Gastroesophageal sphincter (tissue), 4 donors: Measurements from ENCODE around the gene DCTPP1. TPM values are rescaled to one million over a fixed set of nuclear protein-coding genes. Genes with fewer than 3 reads are reported as not detected.

Experiments
- ATAC-seq: fragments of 150-250 bp; one replicate; pipeline ENCODE4 v1.9.1; 2016; ENCODE audit warnings: mild to moderate bottlenecking, moderate library complexity
- H3K27ac ChIP-seq, 4 donors: fragments of 200-600 bp; sonication (generic) in 3 of 4; 1 replicate in 3 of 4; 2 replicates in 1 of 4; pipeline ENCODE4 v1.5.1; 2016 to 2019
- H3K27me3 ChIP-seq: fragments of 200-600 bp; sonication (generic); one replicate; pipeline ENCODE4 v1.5.1; 2019
- H3K36me3 ChIP-seq, 2 donors: fragments of 200-600 bp; sonication (generic); one replicate each; pipeline ENCODE4 v1.5.1; 2019; ENCODE audit warnings: control low read depth in 1 of 2
- H3K4me1 ChIP-seq, 3 donors: fragments of 200-600 bp; sonication (generic); 1 replicate in 2 of 3; 2 replicates in 1 of 3; pipeline ENCODE4 v1.5.1; 2016 to 2019; ENCODE audit warnings: control low read depth in 2 of 3
- H3K4me3 ChIP-seq, 2 donors: fragments of 200-600 bp; sonication (generic); one replicate each; pipeline ENCODE4 v1.5.1; 2019; ENCODE audit warnings: mild to moderate bottlenecking in 1 of 2, moderate library complexity in 1 of 2
- H3K9me3 ChIP-seq, 3 donors: fragments of 200-600 bp; sonication (generic); one replicate each; pipeline ENCODE4 v1.5.1; 2017 to 2019; ENCODE audit warnings: control low read depth in 2 of 3
- EP300 ChIP-seq: sonication (generic); formaldehyde crosslinking; IDR thresholded peaks from one replicate; pipeline ENCODE4 v1.6.1; 2017; ENCODE audit warnings: antibody characterized with exemption, mild to moderate bottlenecking
- POLR2A ChIP-seq, 2 donors: fragments of 450-650 bp; IDR thresholded peaks; one replicate each; pipeline ENCODE4 v1.6.1; 2017; ENCODE audit warnings: antibody characterized with exemption in 2 of 2, mild to moderate bottlenecking in 2 of 2, moderate library complexity in 1 of 2
- POLR2AphosphoS5 ChIP-seq: sonication (generic); formaldehyde crosslinking; IDR thresholded peaks from one replicate; pipeline ENCODE4 v1.6.1; 2017; ENCODE audit warnings: antibody characterized with exemption
- WGBS, 2 donors: methylation state at CpG; one replicate each; pipeline ENCODE4 v1.1.5; 2018; ENCODE audit warnings: low coverage in 1 of 2; 5-methylcytosine and 5-hydroxymethylcytosine counted together
- total RNA-seq, 4 donors: library from RNA; depleted of rRNA; stranded (reverse); fragments of >200 nt; gene quantifications; one replicate each; pipeline ENCODE4 v1.1.0, GENCODE V29; 2016
- TF ChIP-seq, protein P1 (sequence below), 4 experiments: fragments of 200-600 bp in 2 of 4; fragments of 450-650 bp in 2 of 4; sonication (generic) in 1 of 4; IDR thresholded peaks; one replicate each; pipeline ENCODE4 v1.5.1; 2017 to 2019; ENCODE audit warnings: antibody characterized with exemption in 4 of 4, mild to moderate bottlenecking in 2 of 4, moderate library complexity in 2 of 4

The DCTPP1 gene
- total RNA-seq, 4 donors from 2014 or later = 10.9 to 17.4 (median 13.8) TPM

GRCh38 chr16:30418350-30419181, 11.3 kb downstream of the DCTPP1 start:
- Histone ChIP-seq H3K27ac (peak overlapping the region; percentile 19 to 93 (median 88)), H3K27me3 (no peaks in the 10 kb centered on the region), H3K4me1 (peaks cover 0 to 23% (median 3%) of the 10 kb centered on the region in 3 donors), H3K4me3 (peak overlapping the region; percentile 24 to 69), H3K9me3 (no peaks in the 10 kb centered on the region), H3K36me3 (peaks cover 0 to 39% of the 10 kb centered on the region in 2 donors)
- no peak for ATAC-seq
- WGBS, 2 donors = 60 to 85% methylated on average over 2 to 12 of the region's 31 CpGs
- TF ChIP-seq EP300 (no peak), POLR2AphosphoS5 (no peak), POLR2A (IDR thresholded peaks at IDR 0.05) (no peak)
- TF ChIP-seq, protein P1, sequence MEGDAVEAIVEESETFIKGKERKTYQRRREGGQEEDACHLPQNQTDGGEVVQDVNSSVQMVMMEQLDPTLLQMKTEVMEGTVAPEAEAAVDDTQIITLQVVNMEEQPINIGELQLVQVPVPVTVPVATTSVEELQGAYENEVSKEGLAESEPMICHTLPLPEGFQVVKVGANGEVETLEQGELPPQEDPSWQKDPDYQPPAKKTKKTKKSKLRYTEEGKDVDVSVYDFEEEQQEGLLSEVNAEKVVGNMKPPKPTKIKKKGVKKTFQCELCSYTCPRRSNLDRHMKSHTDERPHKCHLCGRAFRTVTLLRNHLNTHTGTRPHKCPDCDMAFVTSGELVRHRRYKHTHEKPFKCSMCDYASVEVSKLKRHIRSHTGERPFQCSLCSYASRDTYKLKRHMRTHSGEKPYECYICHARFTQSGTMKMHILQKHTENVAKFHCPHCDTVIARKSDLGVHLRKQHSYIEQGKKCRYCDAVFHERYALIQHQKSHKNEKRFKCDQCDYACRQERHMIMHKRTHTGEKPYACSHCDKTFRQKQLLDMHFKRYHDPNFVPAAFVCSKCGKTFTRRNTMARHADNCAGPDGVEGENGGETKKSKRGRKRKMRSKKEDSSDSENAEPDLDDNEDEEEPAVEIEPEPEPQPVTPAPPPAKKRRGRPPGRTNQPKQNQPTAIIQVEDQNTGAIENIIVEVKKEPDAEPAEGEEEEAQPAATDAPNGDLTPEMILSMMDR (IDR thresholded peaks at IDR 0.05) = no peak

DNA sequence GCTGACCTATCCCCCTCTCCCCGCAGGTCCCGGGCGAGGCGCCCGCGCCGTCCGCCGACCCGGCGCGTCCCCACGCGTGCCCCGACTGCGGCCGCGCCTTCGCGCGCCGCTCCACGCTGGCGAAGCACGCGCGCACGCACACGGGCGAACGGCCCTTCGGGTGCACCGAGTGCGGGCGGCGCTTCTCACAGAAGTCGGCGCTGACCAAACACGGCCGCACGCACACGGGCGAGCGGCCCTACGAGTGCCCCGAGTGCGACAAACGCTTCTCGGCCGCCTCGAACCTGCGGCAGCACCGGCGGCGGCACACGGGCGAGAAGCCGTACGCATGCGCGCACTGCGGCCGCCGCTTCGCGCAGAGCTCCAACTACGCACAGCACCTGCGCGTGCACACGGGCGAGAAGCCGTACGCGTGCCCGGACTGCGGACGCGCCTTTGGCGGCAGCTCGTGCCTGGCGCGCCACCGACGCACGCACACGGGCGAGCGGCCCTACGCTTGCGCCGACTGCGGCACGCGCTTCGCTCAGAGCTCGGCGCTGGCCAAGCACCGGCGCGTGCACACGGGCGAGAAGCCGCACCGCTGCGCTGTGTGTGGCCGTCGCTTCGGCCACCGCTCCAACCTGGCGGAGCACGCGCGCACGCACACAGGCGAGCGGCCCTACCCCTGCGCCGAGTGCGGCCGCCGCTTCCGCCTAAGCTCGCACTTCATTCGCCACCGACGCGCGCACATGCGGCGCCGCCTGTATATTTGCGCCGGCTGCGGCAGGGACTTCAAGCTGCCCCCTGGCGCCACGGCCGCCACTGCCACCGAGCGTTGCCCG, 12.1 kb downstream of the DCTPP1 start:
- peak; percentile 96 for ATAC-seq
- Histone ChIP-seq H3K36me3 (peaks cover 0 to 33% of the 10 kb centered on the region in 2 donors), H3K4me1 (peaks cover 0 to 23% (median 3%) of the 10 kb centered on the region in 3 donors), H3K9me3 (no peaks in the 10 kb centered on the region), H3K4me3 (peak overlapping the region; percentile 24 to 69), H3K27me3 (no peaks in the 10 kb centered on the region), H3K27ac (peak overlapping the region; percentile 19 to 93 (median 88))
- TF ChIP-seq, protein P1 (IDR thresholded peaks at IDR 0.05) = peak in 3 of 4 experiments; percentile 22 to 52 (median 26)
- TF ChIP-seq POLR2AphosphoS5 (peak; percentile 64), EP300 (no peak), POLR2A (IDR thresholded peaks at IDR 0.05) (peak in 1 of 2 donors; percentile 33)
- WGBS, 2 donors = no CpG with 5 or more reads among the region's 140 CpGs

GRCh38 chr16:30416624-30417528, 13.0 kb downstream of the DCTPP1 start:
- peak; percentile 2 for ATAC-seq
- TF ChIP-seq POLR2AphosphoS5 (no peak), EP300 (no peak), POLR2A (IDR thresholded peaks at IDR 0.05) (no peak)
- TF ChIP-seq, protein P1 (IDR thresholded peaks at IDR 0.05) = no peak
- H3K9me3 ChIP-seq = no peaks in the 10 kb centered on the region
- H3K27me3 ChIP-seq = no peaks in the 10 kb centered on the region
- peak overlapping the region; percentile 24 to 69 for H3K4me3 ChIP-seq
- 75 to 81% methylated on average over 6 to 10 of the region's 18 CpGs for WGBS, 2 donors
- H3K27ac ChIP-seq = peak overlapping the region in 3 of 4 donors; percentile 87 to 93 (median 88)
- H3K4me1 ChIP-seq = peaks cover 0 to 23% (median 3%) of the 10 kb centered on the region in 3 donors
- peaks cover 0 to 32% of the 10 kb centered on the region in 2 donors for H3K36me3 ChIP-seq

GRCh38 chr16:30416047-30416603, 13.7 kb downstream of the DCTPP1 start:
- no peak for ATAC-seq
- Histone ChIP-seq H3K27ac (no peak overlapping the region), H3K4me1 (peaks cover 0 to 23% (median 3%) of the 10 kb centered on the region in 3 donors), H3K36me3 (peaks cover 0 to 31% of the 10 kb centered on the region in 2 donors), H3K9me3 (no peaks in the 10 kb centered on the region), H3K27me3 (no peaks in the 10 kb centered on the region), H3K4me3 (no peak overlapping the region)
- WGBS, 2 donors = 84 to 87% methylated on average over 4 of the region's 4 CpGs
- TF ChIP-seq POLR2AphosphoS5 (no peak), POLR2A (IDR thresholded peaks at IDR 0.05) (no peak), EP300 (no peak)
- TF ChIP-seq, protein P1 (IDR thresholded peaks at IDR 0.05) = no peak
